H9 (cell line): ENCODE results near the gene HIPK1. TPM values are rescaled to one million over a fixed set of nuclear protein-coding genes. Genes with fewer than 3 reads are reported as not detected.

Source experiments
- DNase-seq: peaks from one replicate; pipeline ENCODE4 v3.0.0-alpha.2; 2017
- H2AFZ ChIP-seq: one replicate; pipeline ENCODE4 v1.6.1; 2013; ENCODE audit warnings: mild to moderate bottlenecking, low read length, control low read depth, moderate library complexity
- H2AK5ac ChIP-seq: 2 replicates; pipeline ENCODE4 v1.6.1; 2013; ENCODE audit warnings: low read length, control low read depth, mixed read lengths; ENCODE audit not compliant: insufficient read length
- H2BK120ac ChIP-seq: one replicate; pipeline ENCODE4 v1.6.1; 2013; ENCODE audit warnings: low read depth, mild to moderate bottlenecking, low read length, control low read depth, inconsistent platforms; ENCODE audit not compliant: poor library complexity, severe bottlenecking
- H2BK12ac ChIP-seq: 2 replicates; pipeline ENCODE4 v1.6.1; 2013; ENCODE audit warnings: low read length, control low read depth, mixed read lengths, low read depth; ENCODE audit not compliant: insufficient read length
- H2BK15ac ChIP-seq: 2 replicates; pipeline ENCODE4 v1.6.1; 2013; ENCODE audit warnings: low read depth, low read length, control low read depth
- H2BK20ac ChIP-seq: one replicate; pipeline ENCODE4 v1.6.1; 2013; ENCODE audit warnings: low read depth, mild to moderate bottlenecking, low read length, control low read depth, inconsistent platforms; ENCODE audit not compliant: poor library complexity, severe bottlenecking
- H2BK5ac ChIP-seq: 2 replicates; pipeline ENCODE4 v1.6.1; 2013; ENCODE audit warnings: low read length, control low read depth, mixed read lengths; ENCODE audit not compliant: insufficient read length
- H3K14ac ChIP-seq: 2 replicates; pipeline ENCODE4 v1.6.1; 2013; ENCODE audit warnings: low read length, control low read depth; ENCODE audit not compliant: insufficient read depth
- H3K18ac ChIP-seq: 2 replicates; pipeline ENCODE4 v1.6.1; 2013; ENCODE audit warnings: low read depth, mild to moderate bottlenecking, mixed read lengths, low read length, control low read depth; ENCODE audit not compliant: insufficient read length
- H3K23ac ChIP-seq: 2 replicates; pipeline ENCODE4 v1.6.1; 2013; ENCODE audit warnings: low read length, control low read depth, mixed read lengths, low read depth; ENCODE audit not compliant: insufficient read length
- H3K23me2 ChIP-seq: 2 replicates; pipeline ENCODE4 v1.6.1; 2013; ENCODE audit warnings: low read depth, mild to moderate bottlenecking, mixed read lengths, low read length, control low read depth; ENCODE audit not compliant: insufficient read length, poor library complexity, severe bottlenecking
- H3K27ac ChIP-seq: 2 replicates; pipeline ENCODE4 v1.5.1; 2013; ENCODE audit warnings: low read length, control low read depth, mixed read lengths, low read depth; ENCODE audit not compliant: insufficient read length
- H3K27me3 ChIP-seq: 2 replicates; pipeline ENCODE4 v1.6.1; 2013; ENCODE audit warnings: low read length, control low read depth, inconsistent platforms; ENCODE audit not compliant: insufficient read depth
- H3K4ac ChIP-seq: 2 replicates; pipeline ENCODE4 v1.6.1; 2013; ENCODE audit warnings: low read depth, mild to moderate bottlenecking, control low read depth, inconsistent platforms, low read length, moderate library complexity
- H3K4me1 ChIP-seq: 2 replicates; pipeline ENCODE4 v1.6.1; 2013; ENCODE audit warnings: low read length, control low read depth, inconsistent platforms; ENCODE audit not compliant: insufficient read depth
- H3K4me2 ChIP-seq: 2 replicates; pipeline ENCODE4 v1.6.1; 2013; ENCODE audit warnings: low read length, control low read depth, mixed read lengths; ENCODE audit not compliant: insufficient read length, insufficient read depth
- H3K56ac ChIP-seq: 2 replicates; pipeline ENCODE4 v1.6.1; 2013; ENCODE audit warnings: low read depth, mild to moderate bottlenecking, mixed read lengths, low read length, control low read depth; ENCODE audit not compliant: insufficient read length
- H3K79me1 ChIP-seq: 2 replicates; pipeline ENCODE4 v1.6.1; 2013; ENCODE audit warnings: low read depth, mild to moderate bottlenecking, moderate library complexity, low read length, control low read depth, inconsistent platforms; ENCODE audit not compliant: insufficient read depth, poor library complexity, severe bottlenecking
- H3K79me2 ChIP-seq: 2 replicates; pipeline ENCODE4 v1.6.1; 2013; ENCODE audit warnings: low read length, control low read depth, inconsistent platforms; ENCODE audit not compliant: insufficient read depth
- H3K9ac ChIP-seq: 2 replicates; pipeline ENCODE4 v1.6.1; 2013; ENCODE audit warnings: low read length, control low read depth, mixed read lengths; ENCODE audit not compliant: insufficient read length; ENCODE audit errors: extremely low read depth
- H3K9me3 ChIP-seq: one replicate; pipeline ENCODE4 v1.6.1; 2013; ENCODE audit warnings: low read depth, low read length, inconsistent platforms; ENCODE audit not compliant: control insufficient read depth
- H3T11ph ChIP-seq: one replicate; pipeline ENCODE4 v1.6.1; 2013; ENCODE audit warnings: mild to moderate bottlenecking, low read length, control low read depth, inconsistent platforms
- H4K20me1 ChIP-seq: one replicate; pipeline ENCODE4 v1.6.1; 2013; ENCODE audit not compliant: control insufficient read depth, insufficient read length, insufficient read depth
- H4K5ac ChIP-seq: 2 replicates; pipeline ENCODE4 v1.6.1; 2013; ENCODE audit warnings: low read depth, mild to moderate bottlenecking, mixed read lengths, low read length, control low read depth; ENCODE audit not compliant: insufficient read length
- H4K8ac ChIP-seq: replicated peaks from 2 replicates; pipeline ENCODE4 v1.6.1; 2013; ENCODE audit warnings: low read length, control low read depth, mixed read lengths, low read depth; ENCODE audit not compliant: insufficient read length
- H4K91ac ChIP-seq: 2 replicates; pipeline ENCODE4 v1.6.1; 2013; ENCODE audit warnings: low read depth, mild to moderate bottlenecking, moderate library complexity, mixed read lengths, low read length, control low read depth; ENCODE audit not compliant: insufficient read length
- H3K27ac Mint-ChIP-seq, 3 experiments: 2 replicates in 2 of 3; 3 replicates in 1 of 3; pipeline ENCODE4 v1.8.0; 2020 to 2021; ENCODE audit warnings: mixed read lengths in 3 of 3, mild to moderate bottlenecking in 1 of 3, moderate library complexity in 1 of 3
- H3K27me3 Mint-ChIP-seq: 2 replicates; pipeline ENCODE4 v1.8.0; 2021; ENCODE audit warnings: low read depth, mild to moderate bottlenecking, moderate library complexity, mixed read lengths
- H3K36me3 Mint-ChIP-seq, 3 experiments: 2 replicates in 2 of 3; 3 replicates in 1 of 3; pipeline ENCODE4 v1.8.0; 2020 to 2021; ENCODE audit warnings: low read depth in 3 of 3, mixed read lengths in 3 of 3; ENCODE audit not compliant: insufficient read depth in 1 of 3
- H3K4me1 Mint-ChIP-seq, 2 experiments: 2 replicates each; pipeline ENCODE4 v1.8.0; 2020; ENCODE audit warnings: mixed read lengths in 2 of 2
- H3K4me3 Mint-ChIP-seq, 2 experiments: 2 replicates in 1 of 2; 3 replicates in 1 of 2; pipeline ENCODE4 v1.8.0; 2020 to 2021; ENCODE audit warnings: mild to moderate bottlenecking in 2 of 2, mixed read lengths in 2 of 2, moderate library complexity in 1 of 2
- H3K9me3 Mint-ChIP-seq, 2 experiments: 2 replicates in 1 of 2; 3 replicates in 1 of 2; pipeline ENCODE4 v1.8.0; 2020; ENCODE audit warnings: mild to moderate bottlenecking in 2 of 2, mixed read lengths in 2 of 2, moderate library complexity in 1 of 2
- CTCF ChIP-seq: fragments of 200-600 bp; sonication (generic); conservative IDR thresholded peaks from 3 replicates; pipeline ENCODE4 v1.8.0; 2021; ENCODE audit warnings: antibody characterized with exemption, mild to moderate bottlenecking
- WGBS: extraction: QIAGEN DNeasy Blood & Tissue Kit; methylation state at CpG from one replicate; pipeline ENCODE4 v1.1.7; 2013; ENCODE audit warnings: missing lambda C conversion rate, low lambda C conversion rate, mixed read lengths; ENCODE audit not compliant: insufficient read length; ENCODE audit errors: extremely low coverage; 5-methylcytosine and 5-hydroxymethylcytosine counted together
- total RNA-seq: library from RNA; stranded (reverse); gene quantifications from 2 replicates; pipeline ENCODE4 v1.2.1, GENCODE V29; 2021

HIPK1 gene
- total RNA-seq, 1 experiment from 2014 or later: 65.7 TPM

GRCh38 chr1:113993072-113993471 is 63.9 kb downstream of the HIPK1 start:
- no peak for TF ChIP-seq CTCF
- peaks cover 23 to 33% of the 10 kb centered on the region in 2 experiments for H3K9me3 Mint-ChIP-seq
- Histone ChIP-seq H4K5ac (no peak overlapping the region), H4K20me1 (no peaks in the 10 kb centered on the region), H3K9ac (no peak overlapping the region), H3K79me1 (no peaks in the 10 kb centered on the region), H3K27me3 (no peaks in the 10 kb centered on the region), H3K27ac (no peak overlapping the region), H3K4me2 (no peak overlapping the region), H2BK5ac (no peak overlapping the region), H2AK5ac (no peak overlapping the region), H4K8ac (no peak overlapping the region), H3K14ac (no peak overlapping the region), H3K4ac (no peak overlapping the region), H3K23ac (no peak overlapping the region), H2BK120ac (no peak overlapping the region), H2BK12ac (no peak overlapping the region), H3T11ph (no peak overlapping the region), H2BK15ac (no peak overlapping the region), H3K79me2 (no peaks in the 10 kb centered on the region), H3K18ac (no peak overlapping the region), H3K4me1 (no peaks in the 10 kb centered on the region), H2BK20ac (no peak overlapping the region), H4K91ac (no peak overlapping the region), H3K9me3 (peaks cover 8% of the 10 kb centered on the region), H3K23me2 (no peaks in the 10 kb centered on the region), H2AFZ (no peak overlapping the region), H3K56ac (no peak overlapping the region)
- no peak for DNase-seq
- H3K4me3 Mint-ChIP-seq: no peak overlapping the region
- WGBS: no CpG with 5 or more reads among the region's 5 CpGs
- H3K27ac Mint-ChIP-seq: no peak overlapping the region; a peak in 1 of 7 replicates
- H3K36me3 Mint-ChIP-seq: peaks cover 15 to 35% (median 21%) of the 10 kb centered on the region in 3 experiments
- H3K4me1 Mint-ChIP-seq: peaks cover 4% of the 10 kb centered on the region in 2 experiments; a peak in 3 of 4 replicates
- H3K27me3 Mint-ChIP-seq: peaks cover 8% of the 10 kb centered on the region
